ENCODE results near the gene PARD3B.

Gene PARD3B

GRCh38 chr2:204664708-204665121 lies 119.4 kb downstream of the PARD3B start:
- DNase-seq = no peak

- DNase-seq = no peak
These were observed 119.9 kb downstream of the PARD3B start for GRCh38 chr2:204665207-204665606.

DNA sequence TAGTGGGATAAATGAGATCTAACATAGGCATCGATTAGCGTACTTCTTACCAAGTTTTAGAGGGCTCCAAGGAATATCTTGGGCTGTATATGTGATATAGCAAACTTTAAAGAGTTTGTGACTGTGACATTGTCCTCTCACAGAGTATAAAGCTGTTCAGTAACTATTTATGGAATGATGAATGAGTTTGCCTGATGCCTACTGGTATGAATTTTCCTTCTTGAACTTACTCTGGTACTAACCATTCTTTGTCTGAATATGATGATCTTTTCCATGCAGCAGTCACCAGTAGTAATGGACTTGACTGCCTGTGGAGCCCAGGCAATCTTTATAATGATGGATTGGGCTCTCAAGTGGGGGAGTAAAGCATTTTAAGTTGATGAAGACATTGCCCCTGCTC lies 120.5 kb downstream of the PARD3B start:
- DNase-seq = no peak

DNA sequence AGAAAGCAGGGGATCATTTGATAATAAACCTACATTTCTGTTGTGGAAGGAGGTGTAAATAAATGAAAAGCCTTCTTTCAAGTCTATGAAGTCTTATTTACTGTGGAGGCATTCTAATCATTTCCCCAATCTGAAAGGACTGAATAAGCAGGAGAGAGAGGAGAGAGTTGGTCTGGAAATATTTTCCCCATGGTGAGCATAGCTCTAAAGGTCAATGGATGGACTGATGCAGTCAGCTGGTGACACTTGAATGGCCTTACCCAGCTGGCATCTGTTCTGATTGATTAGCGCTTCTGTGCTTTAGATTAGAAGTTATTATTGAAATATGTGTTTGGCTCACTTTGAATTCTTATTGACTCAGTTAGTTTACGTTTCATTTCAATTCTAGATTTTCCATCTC lies 122.7 kb downstream of the PARD3B start:
- no peak for DNase-seq

DNA sequence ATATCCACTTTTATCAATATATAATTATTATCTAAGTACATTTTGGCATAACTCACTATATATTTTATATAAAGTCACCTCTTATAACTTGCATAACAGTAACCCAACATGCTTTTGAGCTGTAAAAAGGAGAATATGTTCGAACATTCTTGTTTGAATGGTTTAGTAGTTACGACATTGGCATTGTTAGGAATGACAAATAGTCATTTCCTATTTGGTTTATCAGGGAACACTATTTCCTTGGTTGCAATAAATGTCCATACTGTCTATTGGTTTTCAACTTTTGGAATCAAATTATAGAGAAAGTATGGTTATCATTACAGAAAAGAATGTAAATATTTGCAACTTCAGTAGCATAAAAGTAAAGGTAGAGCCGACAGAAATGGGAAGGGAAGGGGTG lies 124.1 kb downstream of the PARD3B start:
- DNase-seq = no peak

DNA sequence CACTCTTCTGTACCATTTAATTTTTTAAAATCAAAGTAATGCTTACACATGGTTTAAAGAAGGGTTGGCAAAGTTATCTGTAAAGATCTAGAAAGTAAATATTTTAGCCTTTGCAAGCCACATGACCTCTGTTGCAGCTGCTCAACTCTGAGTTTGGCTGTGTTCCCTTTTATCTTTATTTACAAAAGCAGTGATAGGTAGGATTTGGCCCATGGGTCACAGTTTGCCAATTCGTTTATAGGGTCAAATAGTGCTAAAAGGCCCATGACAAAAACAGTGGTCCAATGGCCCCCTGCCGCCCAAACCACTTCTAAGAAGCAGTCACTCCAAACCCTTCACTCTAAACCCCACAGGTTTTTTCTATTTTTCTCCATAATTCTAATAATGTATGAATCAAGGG lies 124.8 kb downstream of the PARD3B start:
- no peak for DNase-seq

DNA sequence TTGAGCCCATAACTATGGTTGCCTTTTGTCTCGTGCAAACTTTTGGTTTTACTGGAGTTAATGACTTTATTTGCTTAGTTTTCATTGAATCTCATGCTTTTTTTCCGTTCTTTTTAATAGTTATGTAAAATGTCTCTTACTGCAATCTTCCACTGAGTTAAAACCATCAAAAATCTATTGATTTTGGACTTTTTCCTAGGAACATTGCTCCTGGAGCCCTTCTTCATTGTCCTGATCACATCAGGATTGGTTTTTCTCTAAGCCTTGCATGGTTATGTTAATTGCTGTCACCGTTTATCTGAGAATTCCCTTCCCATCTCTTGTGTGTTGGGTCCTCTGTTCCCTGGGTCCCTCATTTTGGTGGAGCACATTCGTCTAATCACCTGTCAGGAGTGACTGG lies 125.5 kb downstream of the PARD3B start:
- DNase-seq = no peak

DNA sequence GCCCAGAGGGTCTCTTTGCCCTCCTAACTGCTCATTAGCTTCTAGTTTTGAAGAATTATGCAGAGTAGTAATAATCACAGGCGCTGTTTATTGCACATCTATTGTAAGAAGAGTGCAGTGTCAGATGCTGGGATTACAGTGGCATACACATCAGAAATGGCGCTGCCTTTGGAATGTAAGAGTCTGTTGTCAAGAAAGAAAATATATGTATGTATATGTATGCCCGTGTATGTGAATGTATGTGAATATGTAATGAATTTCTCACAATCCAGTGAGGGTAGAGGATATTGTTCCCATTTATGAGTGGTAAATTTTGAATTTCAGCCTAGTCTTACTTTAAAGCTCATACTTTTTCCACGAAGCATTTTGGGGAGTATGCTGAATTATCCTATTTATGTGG lies 127.5 kb downstream of the PARD3B start:
- no peak for DNase-seq

DNA sequence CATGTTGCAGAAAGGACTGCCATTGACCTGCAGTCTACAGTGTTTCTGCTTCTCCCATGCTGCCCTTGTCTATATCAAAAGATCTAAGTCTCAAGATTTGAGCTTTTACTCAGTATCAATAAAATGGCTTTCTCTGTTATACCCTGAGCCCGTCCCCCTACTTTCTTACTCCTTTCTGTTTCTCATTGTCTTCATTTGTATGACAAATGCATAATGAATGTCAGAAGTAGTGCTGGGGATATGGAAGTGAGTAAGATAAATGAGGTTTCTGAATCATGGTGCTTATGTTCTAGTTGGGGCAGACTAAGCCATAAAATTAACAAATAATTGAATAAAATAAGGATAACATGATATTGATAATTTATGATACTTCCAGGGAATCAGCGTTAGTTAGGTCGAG lies 128.6 kb downstream of the PARD3B start:
- DNase-seq = no peak

- DNase-seq = no peak
These were observed 132.8 kb downstream of the PARD3B start for GRCh38 chr2:204678031-204678430.

- no peak for DNase-seq
These were observed 135.3 kb downstream of the PARD3B start for GRCh38 chr2:204680576-204680975.

DNA sequence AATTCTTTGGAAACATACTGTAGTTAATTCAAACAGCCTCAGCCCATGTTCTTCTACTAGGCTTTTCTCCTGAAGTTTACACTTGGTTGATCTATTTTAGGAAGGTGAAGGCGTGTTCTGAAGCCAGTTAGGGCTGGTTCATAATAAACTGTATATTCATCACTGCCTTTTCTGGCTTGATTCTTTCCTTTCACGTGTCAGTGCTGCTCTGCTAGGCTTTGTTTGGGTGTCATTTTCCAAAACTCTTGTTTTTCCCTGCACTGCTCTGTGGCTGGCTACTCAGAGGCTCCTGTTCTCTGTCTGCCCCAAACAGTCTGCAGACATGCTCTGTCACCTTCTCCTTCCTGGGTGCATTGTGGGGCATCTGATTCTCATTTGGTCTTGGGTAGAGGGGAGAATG lies 136.1 kb downstream of the PARD3B start:
- DNase-seq = no peak

DNA sequence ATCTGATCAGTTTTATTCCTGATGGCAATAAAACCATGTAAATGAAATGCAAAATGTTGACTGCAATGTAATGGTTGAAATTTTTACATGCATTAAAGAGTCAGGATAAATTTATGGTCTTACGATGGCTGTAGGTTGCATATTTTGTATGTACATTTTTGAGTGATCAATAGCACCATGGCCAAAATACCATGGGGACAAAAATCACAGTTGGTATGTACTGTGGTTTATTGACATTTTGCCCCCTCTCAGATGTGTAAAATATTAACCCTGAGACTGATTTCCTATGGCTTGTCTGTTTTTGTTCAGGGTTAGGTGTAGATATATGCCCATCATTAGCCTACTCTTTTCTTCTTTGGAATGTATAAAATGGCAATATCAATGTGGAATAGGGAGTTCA lies 138.1 kb downstream of the PARD3B start:
- peak in 1 of 2 experiments; percentile 4 for DNase-seq

DNA sequence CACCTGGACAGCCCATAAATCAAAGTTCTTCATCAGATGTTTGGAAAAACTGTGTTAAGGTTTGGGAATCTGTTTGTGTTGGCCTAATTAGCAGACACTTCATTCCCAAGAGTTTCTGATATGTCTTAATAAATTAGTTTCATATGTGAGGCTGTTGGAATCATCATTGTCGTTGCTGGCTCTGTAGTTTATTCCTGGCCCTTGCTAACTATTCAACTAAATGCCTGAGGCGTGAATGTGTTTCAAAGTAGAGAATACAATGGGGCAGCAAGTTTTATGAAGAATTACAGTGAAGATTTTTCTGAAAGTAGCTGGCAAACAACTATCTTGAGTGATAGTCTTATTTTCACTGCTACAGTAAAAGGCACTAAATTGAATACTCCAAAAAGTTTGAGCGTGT lies 141.1 kb downstream of the PARD3B start:
- DNase-seq = no peak

GRCh38 chr2:204687776-204688175 lies 142.5 kb downstream of the PARD3B start:
- no peak for DNase-seq

DNA sequence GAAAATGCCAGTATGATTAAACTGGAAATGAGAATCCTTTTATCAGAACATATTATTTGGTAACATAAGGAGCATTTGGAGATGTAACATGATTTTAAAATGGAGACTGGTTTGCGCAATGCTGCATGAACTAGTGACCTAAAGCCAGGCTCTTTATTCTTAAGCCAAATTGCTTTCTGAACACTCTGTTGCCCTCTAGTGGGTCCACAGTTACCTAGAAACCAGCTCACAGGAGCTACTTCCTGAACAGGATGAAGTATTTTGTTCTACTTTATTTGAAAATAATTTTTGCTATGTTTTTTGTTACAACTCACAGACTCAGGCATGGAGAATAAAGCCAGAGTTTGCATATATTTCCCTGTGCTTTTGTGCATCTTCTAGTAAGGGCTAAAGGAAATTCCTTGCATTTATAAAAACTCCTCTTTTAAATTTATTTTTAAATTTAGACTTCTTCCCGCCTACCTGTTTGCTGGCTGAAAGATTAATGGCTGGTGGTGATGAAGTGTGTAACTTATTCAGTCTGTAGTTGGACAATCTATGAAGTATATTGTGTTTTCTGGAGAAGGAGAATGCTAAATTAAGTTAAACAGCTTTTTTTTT lies 146.7 kb downstream of the PARD3B start:
- DNase-seq = peak; percentile 40 to 83

DNA sequence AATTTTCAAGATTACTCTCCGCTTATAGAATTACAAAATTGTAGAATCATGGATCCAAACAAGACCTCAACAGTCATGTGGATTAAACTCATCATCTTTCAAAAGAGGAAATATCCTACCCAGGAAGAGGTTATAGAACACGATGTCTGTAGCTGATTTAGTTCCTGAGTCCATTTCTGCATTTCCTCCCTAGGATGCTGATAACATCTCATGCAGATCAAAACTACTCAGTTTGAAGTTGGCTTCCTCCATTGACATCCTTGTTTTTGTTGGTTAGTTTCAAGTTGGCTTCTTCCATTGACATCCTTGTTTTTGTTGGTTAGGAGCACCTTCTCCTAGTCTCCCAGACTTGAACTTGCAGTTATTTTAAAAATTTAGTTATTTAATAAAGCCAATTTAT lies 147.5 kb downstream of the PARD3B start:
- DNase-seq = no peak

- DNase-seq = no peak
These were observed 148.0 kb downstream of the PARD3B start for GRCh38 chr2:204693262-204693661.

DNA sequence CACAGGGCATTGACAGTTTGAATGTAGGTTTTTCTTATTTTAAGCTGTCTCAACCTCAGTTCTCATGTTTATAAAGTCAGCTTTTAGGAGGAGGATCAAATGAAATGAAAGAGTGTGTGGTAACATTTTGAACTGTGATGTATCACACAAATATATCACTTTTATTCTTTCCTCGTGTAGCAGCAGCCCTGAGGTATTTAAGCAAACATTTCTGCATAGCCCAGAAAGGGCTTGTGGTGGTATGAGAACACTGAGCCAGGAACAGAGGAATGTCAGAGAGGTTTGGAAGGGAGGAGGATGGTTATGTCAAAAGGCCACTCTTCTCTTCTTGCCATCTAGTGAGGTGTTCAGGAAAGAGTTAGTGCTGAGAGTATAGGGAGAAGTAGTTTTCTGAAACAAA lies 150.2 kb downstream of the PARD3B start:
- no peak for DNase-seq

GRCh38 chr2:204696124-204696523 lies 150.8 kb downstream of the PARD3B start:
- no peak for DNase-seq

GRCh38 chr2:204705243-204705932 lies 160.1 kb downstream of the PARD3B start:
- no peak for DNase-seq

DNA sequence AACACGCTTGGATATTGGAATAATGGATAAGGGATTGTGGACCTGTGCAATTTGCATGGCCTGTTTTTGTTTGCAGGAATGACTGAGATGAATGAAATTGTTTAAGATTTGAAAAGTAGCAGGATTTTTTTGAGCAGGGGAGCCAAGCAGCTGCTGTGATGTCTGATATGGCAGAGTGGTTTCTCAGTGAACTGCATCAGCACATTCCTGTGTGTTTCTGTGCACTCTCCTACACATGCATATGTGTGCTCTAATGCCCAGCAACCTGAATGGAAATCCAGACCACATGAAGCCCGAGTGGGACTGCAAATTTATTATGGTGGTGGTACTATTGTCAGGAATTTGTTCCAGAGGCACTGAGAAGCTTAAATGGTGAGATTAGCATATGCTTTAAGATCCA lies 161.7 kb downstream of the PARD3B start:
- DNase-seq = no peak

DNA sequence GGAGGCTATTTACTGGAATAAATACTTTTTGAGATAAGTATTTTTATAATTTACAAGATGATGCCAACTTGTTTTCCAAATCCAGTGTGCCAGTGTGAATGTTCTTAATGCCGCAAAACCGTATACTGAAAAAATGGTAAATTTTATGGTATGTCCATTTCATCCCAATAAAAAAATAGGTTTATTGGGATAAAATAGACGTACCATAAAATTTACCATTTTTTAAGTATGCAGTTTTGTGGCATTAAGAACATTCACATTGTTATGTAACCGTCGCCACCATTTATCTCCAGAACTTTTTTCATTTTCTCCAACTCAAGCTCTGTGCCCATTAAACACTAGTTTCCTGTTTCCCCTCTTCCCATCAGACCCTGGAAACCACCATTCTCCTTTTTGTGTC lies 167.9 kb downstream of the PARD3B start:
- DNase-seq = no peak

GRCh38 chr2:204715361-204715760 lies 170.1 kb downstream of the PARD3B start:
- DNase-seq = no peak

DNA sequence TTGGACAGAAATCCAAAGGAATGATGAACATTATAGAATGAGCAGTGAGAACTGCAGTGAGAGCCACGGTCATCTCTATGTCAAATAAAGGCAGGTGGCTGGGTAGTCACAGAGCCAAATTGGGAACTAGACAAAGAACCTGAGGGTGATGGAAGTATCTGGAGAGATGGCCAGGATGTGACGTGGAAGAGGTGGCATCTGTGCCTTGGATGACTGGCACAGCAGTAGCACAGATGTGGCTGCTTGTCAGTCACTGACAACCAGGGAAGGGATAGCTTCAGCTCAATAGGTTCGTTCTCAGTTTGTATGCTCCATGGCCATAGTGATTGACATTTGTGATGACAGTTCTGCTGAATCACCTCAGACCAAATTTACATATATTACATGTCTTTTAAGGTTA lies 172.3 kb downstream of the PARD3B start:
- no peak for DNase-seq

All from NCI-H526 (cell line).